Measurements from ENCODE around the gene ST6GALNAC4. TPM values are rescaled to one million over a fixed set of nuclear protein-coding genes. Genes with fewer than 3 reads are reported as not detected.
A peak's percentile ranks its signal among the peaks of the same experiment; 100 is the strongest.

Gene ST6GALNAC4
- total and polyA plus RNA-seq, 9 of the 15 experiments (the other 6 are each of a cell fraction or from before 2014, with no cell fraction given): 2.6 to 43.1 (median 15.4) TPM

- TF ChIP-seq ASH1L (IDR thresholded peaks at IDR 0.05; ENCODE audit: borderline replicate concordance, low read depth, partially characterized antibody) (no peak), ZBTB33 (CRISPR knock-in tag; IDR thresholded peaks at IDR 0.05) (no peak), ZFP1 (CRISPR knock-in tag; IDR thresholded peaks at IDR 0.05) (no peak), ZNF518B (CRISPR knock-in tag; IDR thresholded peaks at IDR 0.05) (no peak), ZBTB11 (CRISPR knock-in tag; IDR thresholded peaks at IDR 0.05) (peak in 1 of 3 experiments; percentile 40; a peak in 1 of 6 replicates), ATF7 (IDR thresholded peaks at IDR 0.05) (0 out of 2 replicates have a peak, but pooled peaks have one; percentile 12), NFYB (IDR thresholded peaks at IDR 0.05; ENCODE audit: extremely low read depth, insufficient read length) (no peak), U2AF2 (optimal IDR thresholded peaks at IDR 0.05; ENCODE audit: low read depth, low read length) (no peak), PHTF2 (CRISPR knock-in tag; IDR thresholded peaks at IDR 0.05) (no peak), DMBX1 (CRISPR knock-in tag; IDR thresholded peaks at IDR 0.05; ENCODE audit: borderline replicate concordance) (0 out of 2 replicates have a peak, but pooled peaks have one; percentile 37), TEAD1 (CRISPR knock-in tag; IDR thresholded peaks at IDR 0.05) (no peak), YY1 (IDR thresholded peaks at IDR 0.05; ENCODE audit: borderline replicate concordance in 1 of 3, control insufficient read depth in 1 of 3, extremely low read depth in 1 of 3, insufficient read depth in 3 of 3, insufficient read length in 1 of 3, insufficient replicate concordance in 2 of 3, low read depth in 1 of 3, low read length in 2 of 3) (peak in 1 of 3 experiments; percentile 70), NFATC3 (IDR thresholded peaks at IDR 0.05) (no peak), NCOA1 (IDR thresholded peaks at IDR 0.05; ENCODE audit: low read depth) (no peak), ZNF77 (CRISPR knock-in tag; IDR thresholded peaks at IDR 0.05) (no peak), EWSR1 (IDR thresholded peaks at IDR 0.05; ENCODE audit: borderline replicate concordance, low read depth, partially characterized antibody) (no peak)
These were observed 17.5 kb downstream of the ST6GALNAC4 start, which contains the start of gene ST6GALNAC6 (continued) for GRCh38 chr9:127899128-127899943.
